Upper lobe of right lung (tissue), 1 donor: ENCODE data around the gene KRTAP5-3. TPM values are rescaled to one million over a fixed set of nuclear protein-coding genes. Genes with fewer than 3 reads are reported as not detected.

Source experiments
- ATAC-seq: fragments of 200-7000 bp; cut with Tn5 transposase; one replicate; pipeline ENCODE4 v1.9.1; 2020; ENCODE audit warnings: mild to moderate bottlenecking, moderate library complexity
- DNase-seq: peaks from one replicate; pipeline ENCODE4 v3.0.0-alpha.2; 2020
- H3K27ac ChIP-seq: fragments of 200-600 bp; one replicate; pipeline ENCODE4 v1.8.0; 2022
- H3K27me3 ChIP-seq: fragments of 200-600 bp; one replicate; pipeline ENCODE4 v1.8.0; 2022; ENCODE audit warnings: mild to moderate bottlenecking
- H3K36me3 ChIP-seq: fragments of 200-600 bp; one replicate; pipeline ENCODE4 v1.8.0; 2022
- H3K4me1 ChIP-seq: fragments of 200-600 bp; one replicate; pipeline ENCODE4 v1.8.0; 2022
- H3K4me3 ChIP-seq: fragments of 200-600 bp; one replicate; pipeline ENCODE4 v1.8.0; 2022; ENCODE audit warnings: mild to moderate bottlenecking
- H3K9me3 ChIP-seq: fragments of 200-600 bp; one replicate; pipeline ENCODE4 v1.8.0; 2022
- CTCF ChIP-seq: fragments of 200-600 bp; IDR thresholded peaks from one replicate; pipeline ENCODE4 v1.8.0; 2022; ENCODE audit warnings: antibody characterized with exemption
- intact Hi-C: fragments of 100-400 bp; cut with DNase I; formaldehyde crosslinking; loops from one replicate; pipeline ENCODE4 v1.11.0; 2022
- long read RNA-seq: library from polyadenylated mRNA; unstranded; transcript quantifications from one replicate; pipeline ENCODE4 v2.0.0, GENCODE V29; 2021
- total RNA-seq: library from RNA; stranded (reverse); fragmentation: NEBNext Ultra II Directional; extraction: Animal tissue kit (Norgen Biotek cat#: 25700); gene quantifications from one replicate; pipeline ENCODE4 v1.2.1, GENCODE V29; 2021
- donor health status: DM: no; HTN: yes; CAD: no; lungs with severe emphysema.

KRTAP5-3 gene
- not detected for total RNA-seq
- long read RNA-seq: 0 reads

GRCh38 chr11:1608363-1608762 lies at the start of gene KRTAP5-3:
Gene KRTAP5-3 (minus strand): TSS chr11:1608463. CDS start chr11:1608385, 78 bp downstream.
- H3K27ac ChIP-seq: no peak within 1 kb of the TSS
- DNase-seq (no peak), ATAC-seq (no peak)
- no peaks in the 10 kb centered on the region for H3K4me1 ChIP-seq
- no peak for TF ChIP-seq CTCF
- intact Hi-C loops: no loop called here
- H3K4me3 ChIP-seq: no peak within 1 kb of the TSS
- no peaks in the 10 kb centered on the region for H3K9me3 ChIP-seq
- H3K27me3 ChIP-seq: no peaks in the 10 kb centered on the region
- H3K36me3 ChIP-seq: no peaks in the 10 kb centered on the region

- ATAC-seq: no peak
- H3K9me3 ChIP-seq: no peaks in the 10 kb centered on the region
- H3K27ac ChIP-seq: no peak overlapping the region
- peaks cover 14% of the 10 kb centered on the region for H3K27me3 ChIP-seq
- peak; percentile 33 for DNase-seq
- H3K4me1 ChIP-seq: peaks cover 6% of the 10 kb centered on the region
- no peak for TF ChIP-seq CTCF
- H3K4me3 ChIP-seq: no peak overlapping the region
- intact Hi-C loops: no loop called here
- no peaks in the 10 kb centered on the region for H3K36me3 ChIP-seq
Measured at GRCh38 chr11:1656670-1657069, 48.4 kb upstream of the KRTAP5-3 start.

- H3K36me3 ChIP-seq: no peaks in the 10 kb centered on the region
- no peaks in the 10 kb centered on the region for H3K9me3 ChIP-seq
- H3K27me3 ChIP-seq: peaks cover 14% of the 10 kb centered on the region
- peaks cover 6% of the 10 kb centered on the region for H3K4me1 ChIP-seq
- intact Hi-C loops: no loop called here
- H3K4me3 ChIP-seq: no peak overlapping the region
- ATAC-seq (no peak), DNase-seq (peak; percentile 43)
- TF ChIP-seq CTCF: no peak
- no peak overlapping the region for H3K27ac ChIP-seq
Measured at GRCh38 chr11:1656061-1656441, 47.8 kb upstream of the KRTAP5-3 start.

DNA sequence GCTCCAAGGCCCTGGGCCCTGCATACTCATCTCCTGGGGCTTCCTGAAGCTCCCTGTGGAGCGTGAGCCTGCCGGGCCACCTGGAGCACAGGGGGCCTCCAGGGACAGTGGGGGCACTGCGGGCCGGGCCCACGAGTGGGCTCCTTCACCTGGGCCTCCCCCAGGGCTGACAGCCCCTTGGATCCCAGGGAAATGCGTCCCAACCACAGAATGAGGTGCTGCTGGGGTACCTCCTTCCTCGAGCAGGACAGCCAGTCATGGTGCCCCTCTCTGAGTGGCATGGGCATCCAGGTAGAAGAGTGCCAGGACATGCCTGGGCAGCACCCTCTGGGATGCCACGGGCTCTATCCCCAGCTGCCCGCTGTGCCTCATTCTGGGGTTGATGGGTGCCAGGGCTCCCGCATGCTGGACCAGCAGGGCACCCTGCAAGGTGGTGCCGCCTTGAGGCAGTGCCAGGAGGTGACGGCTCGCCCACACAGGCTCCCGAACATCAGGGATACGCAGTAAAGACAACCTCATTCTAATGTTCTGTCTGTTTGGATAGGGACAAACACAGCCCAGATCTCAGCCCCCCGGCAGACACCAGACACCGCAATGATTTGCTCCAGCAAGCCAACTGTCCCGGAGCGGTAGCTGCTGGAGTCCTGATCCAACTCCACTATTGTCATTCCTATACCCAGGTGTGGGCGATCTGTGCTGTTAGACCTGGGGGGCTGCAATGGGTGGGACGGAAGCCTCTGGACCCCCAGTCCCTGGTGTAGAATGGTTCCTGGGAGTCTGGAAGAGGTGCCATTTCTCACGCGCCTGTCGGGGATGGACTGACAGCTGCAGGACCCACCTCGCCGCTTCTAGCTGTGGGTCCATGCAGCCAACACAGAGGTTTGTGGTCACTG lies 47.2 kb upstream of the KRTAP5-3 start:
- H3K9me3 ChIP-seq: no peaks in the 10 kb centered on the region
- ATAC-seq (no peak), DNase-seq (peak; percentile 47)
- H3K4me1 ChIP-seq: peaks cover 6% of the 10 kb centered on the region
- no peak for TF ChIP-seq CTCF
- H3K4me3 ChIP-seq: no peak overlapping the region
- intact Hi-C loops: no loop called here
- H3K27ac ChIP-seq: no peak overlapping the region
- H3K27me3 ChIP-seq: peaks cover 14% of the 10 kb centered on the region
- H3K36me3 ChIP-seq: no peaks in the 10 kb centered on the region

DNA sequence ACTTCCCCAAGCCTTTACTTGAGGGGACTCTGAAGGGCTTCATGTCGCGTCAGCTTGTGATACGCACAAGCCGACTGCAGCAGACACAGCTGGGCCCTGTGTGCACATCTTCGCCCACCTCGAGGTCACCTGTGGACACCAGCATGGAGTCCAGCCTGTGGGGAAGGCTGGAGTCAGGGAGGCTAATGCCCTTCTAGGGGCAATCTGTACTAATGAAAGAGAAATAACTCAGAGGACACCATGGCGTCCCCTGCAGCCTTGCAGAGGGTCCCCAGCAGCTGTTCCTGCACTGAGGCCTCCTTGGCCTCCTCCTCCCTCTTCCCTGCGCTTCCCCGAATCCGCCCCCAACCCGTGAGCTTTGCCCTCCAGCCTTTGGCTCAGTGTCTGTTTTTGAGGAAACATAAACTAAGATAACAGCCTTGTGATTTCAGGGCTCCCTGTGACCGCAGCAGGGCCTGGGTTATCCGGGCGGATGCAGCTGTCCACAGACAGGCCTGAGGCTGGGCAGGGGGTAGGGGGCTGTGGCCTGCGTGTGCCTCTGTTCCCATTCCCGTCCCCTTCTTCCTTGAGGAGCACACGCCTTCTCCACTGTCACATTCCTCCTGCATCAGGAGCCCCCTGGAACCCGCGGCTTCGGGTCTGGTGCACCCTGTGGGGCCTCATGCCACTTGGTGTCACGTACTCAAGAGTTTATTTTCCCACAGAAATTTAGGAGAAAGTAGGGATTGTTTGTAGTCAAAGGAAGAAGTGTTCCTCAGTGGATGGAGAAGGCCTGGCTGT lies 46.3 kb upstream of the KRTAP5-3 start:
- no peak for ATAC-seq
- intact Hi-C loops: no loop called here

More for the DNA sequence above, 46.3 kb upstream of the KRTAP5-3 start:
- no peaks in the 10 kb centered on the region for H3K9me3 ChIP-seq
- H3K36me3 ChIP-seq: no peaks in the 10 kb centered on the region
- peaks cover 8% of the 10 kb centered on the region for H3K27me3 ChIP-seq
- no peak overlapping the region for H3K4me3 ChIP-seq
- peaks cover 6% of the 10 kb centered on the region for H3K4me1 ChIP-seq
- H3K27ac ChIP-seq: no peak overlapping the region
- no peak for TF ChIP-seq CTCF
- peak; percentile 58 for DNase-seq
